CD4-positive, alpha-beta T cell treated with Interleukin-15 for 1 hour (primary cell): Measurements from ENCODE around the gene POU6F2.

ENCODE experiments used
- DNase-seq: peaks from one replicate; pipeline ENCODE4 v3.0.0-alpha.2; 2020

Gene POU6F2

DNA sequence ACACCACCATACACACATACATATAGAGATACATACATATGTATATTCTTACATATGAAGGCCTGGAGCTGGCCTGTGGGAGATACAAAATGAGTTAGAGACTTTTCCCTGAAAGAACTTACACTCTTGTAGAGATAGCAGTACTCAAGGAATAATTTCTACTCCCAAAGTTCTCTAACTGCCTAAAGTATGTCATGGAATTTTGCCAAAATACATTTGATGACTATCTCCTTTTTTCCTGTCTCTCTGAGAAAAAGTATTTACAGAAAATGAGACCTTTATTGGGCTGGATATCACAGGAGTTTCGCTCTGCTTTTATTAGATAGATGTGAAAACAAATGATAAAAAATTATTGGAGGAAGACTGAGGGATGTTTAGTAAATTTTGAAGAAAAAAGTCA is 220.1 kb downstream of the POU6F2 start:
- DNase-seq, result no peak

DNA sequence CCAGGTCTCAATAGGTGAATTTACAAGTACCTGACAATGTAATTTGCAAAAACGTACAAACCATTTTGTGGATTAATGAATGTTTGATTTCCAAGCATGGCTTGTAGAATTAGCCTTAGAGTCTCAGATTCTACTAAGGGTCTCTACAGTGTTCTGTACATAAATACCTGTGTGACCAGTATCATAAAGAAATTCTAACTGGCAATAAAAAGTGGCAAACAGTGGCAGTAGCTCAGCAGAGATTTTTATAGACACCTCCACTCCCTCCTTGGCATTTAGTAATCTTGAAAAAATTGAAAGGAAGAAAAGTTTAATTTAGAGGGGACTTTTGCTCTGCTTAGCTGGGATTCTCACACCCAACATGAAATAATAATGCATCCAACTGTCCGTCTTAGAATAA is 220.8 kb downstream of the POU6F2 start:
- DNase-seq, result no peak

DNA sequence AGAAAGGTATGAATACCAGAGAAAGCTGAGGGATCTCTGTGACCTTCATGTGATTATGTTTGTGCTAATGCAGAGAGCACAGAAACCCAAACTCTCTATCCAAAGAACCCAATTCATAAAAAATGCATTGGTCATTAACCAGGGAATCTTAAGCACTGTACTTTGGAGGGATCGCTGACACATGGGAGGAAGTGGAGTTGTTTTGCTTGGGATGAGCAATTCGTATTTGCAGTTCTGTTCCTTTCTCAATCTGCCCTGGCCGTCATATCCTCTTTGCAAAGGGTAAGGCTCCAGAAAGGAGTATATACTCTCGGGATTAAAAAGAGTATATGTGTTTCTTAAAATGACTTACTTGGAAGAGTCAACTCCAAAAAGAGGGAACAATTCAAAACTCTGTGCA is 221.3 kb downstream of the POU6F2 start:
- no peak for DNase-seq

DNA sequence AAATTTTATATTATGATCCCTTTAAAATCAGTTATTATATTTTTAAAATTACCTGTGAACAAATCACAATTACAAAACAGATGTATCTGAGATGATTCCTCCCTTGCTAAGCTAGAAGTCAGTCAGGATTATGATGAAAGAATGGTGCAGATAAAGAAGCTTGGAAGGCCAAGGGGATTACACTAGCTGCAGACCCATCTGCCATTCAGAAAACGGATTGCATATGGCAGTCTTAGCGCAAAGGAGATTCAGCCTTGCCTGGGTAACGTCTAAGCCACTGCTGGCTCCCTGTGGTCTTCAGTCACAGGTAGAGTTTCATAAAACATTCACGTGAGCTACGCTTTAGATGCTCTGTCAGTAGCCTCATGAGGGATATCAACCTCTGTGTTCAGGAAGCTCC is 222.2 kb downstream of the POU6F2 start:
- DNase-seq, result no peak

DNA sequence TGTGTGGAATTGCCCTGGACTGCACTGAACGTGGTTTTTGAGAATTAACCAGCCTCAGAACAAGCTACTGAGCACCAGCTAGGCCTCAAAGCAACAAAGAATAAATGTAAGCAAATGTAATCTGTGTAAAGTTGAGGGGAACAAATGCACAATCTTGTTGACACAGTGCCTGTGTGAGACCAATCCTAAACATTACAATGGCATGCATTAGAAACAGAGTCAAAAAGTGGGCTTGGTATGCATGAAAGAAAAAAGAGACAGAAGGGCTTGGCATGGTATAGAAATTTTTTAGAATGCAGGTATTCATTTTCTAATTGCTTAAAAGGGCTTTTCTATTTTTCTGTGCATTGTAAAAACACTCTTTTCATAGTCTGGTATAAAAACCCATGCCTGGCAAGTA is 224.3 kb downstream of the POU6F2 start:
- DNase-seq, result no peak

DNA sequence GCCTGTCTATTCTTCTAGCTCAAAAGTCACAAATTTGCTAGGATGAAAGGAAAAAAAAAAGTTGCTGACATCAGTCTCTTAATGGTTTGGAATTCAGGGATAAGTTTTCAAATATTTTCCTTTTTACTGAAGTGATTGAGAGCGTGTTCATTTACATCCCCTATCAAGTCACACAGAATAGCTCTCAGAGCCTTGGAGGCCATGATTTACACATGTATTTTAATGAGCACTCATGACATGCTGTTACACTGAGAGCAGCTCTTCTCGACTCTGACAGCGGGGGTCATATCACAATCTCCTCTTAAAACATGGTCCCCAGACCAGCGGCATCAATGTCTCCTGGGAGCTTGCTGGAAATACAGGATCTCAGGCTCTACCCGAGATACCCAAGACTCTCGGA is 232.7 kb downstream of the POU6F2 start:
- no peak for DNase-seq

DNA sequence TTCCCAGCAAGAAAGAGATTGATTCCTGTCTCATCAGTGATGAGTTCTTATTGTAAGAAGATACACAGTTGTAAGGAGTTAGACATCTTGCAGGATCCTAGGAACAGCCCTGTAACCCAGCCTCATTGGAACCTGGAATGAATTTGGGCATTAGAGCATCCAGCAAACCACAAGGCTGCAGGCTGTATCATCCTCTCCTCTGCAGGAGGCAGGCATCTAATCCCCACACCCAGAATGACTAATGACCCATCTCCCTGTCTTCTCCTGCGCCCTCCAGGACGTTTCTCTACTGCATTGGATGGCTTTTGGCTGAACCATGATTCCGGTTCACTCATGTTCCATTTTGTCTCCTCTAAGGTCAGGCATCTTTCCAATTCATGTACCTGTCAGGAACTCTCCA is 233.9 kb downstream of the POU6F2 start:
- no peak for DNase-seq

DNA sequence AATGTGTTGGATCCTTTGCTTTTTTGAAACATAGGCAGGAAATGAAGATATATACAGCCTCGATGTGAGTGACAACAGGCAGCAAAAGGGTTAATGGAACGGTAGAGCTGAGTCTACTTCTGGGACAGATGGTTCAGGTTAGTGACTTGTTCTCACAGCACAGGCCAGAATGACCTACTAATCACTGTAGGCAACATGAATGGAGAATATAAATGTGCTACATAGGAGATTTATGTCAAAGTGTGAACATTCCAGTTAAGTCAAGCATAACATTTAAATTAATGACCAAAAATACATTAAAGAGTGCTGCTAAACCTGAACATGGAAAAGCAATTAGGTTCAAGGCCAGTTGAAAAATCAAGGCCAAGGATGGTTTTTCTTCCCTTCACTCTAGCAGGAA is 235.2 kb downstream of the POU6F2 start:
- DNase-seq, result no peak

DNA sequence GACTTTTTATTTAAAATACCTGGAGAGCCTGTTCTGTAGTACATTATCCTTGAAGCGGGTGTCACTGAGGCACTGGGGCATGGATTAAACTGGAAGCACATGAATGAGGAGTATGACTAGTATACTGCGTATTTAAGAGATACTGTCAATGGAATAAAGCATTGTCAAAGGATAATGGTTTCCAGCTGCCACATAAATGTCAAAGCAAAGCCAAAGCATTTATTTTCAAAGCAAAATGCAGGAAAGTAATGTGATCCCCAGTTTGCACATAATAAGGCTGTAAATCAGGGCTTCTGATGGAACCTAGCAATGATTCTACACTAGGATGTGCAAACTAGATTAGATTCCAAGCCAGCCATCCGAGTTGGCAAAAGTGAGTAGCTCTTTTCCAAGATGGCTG is 240.1 kb downstream of the POU6F2 start:
- DNase-seq, result no peak

DNA sequence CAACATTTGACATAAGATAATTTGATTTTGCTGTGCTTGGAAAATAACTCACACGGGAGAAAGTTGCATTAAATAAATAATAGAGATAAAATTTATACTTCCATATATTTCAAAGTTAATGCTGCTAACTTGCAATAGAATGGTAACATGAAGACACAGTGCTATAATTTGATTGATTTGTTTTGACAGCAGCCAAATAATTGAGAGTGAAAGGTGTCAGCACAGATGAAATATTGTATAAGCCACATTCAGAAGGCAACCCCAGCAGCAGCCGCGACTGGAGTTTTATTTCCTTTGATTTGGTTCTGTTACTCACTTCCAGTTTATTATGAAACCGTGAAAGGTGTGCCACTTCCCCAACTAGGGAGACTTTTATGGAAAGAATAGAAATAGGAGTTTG is 242.2 kb downstream of the POU6F2 start:
- DNase-seq, result no peak

DNA sequence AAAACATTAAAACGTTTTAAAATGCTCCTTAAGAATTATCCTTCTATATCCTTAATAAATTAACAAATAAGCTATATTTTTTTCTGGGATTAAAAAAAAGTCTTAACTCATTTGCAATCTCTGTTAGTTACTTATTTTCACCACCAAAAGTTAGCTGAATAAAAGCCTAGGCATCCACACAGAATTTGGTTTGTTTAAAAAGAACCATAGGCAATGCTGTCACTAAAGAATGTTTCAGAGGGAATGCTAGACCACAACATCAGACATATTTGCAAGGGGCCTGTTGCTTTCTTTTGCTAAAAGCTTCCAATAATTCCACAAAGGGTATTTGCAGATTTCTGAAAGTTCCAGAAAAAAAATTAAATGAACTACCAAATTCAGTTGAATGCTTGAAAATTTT is 244.2 kb downstream of the POU6F2 start:
- no peak for DNase-seq

DNA sequence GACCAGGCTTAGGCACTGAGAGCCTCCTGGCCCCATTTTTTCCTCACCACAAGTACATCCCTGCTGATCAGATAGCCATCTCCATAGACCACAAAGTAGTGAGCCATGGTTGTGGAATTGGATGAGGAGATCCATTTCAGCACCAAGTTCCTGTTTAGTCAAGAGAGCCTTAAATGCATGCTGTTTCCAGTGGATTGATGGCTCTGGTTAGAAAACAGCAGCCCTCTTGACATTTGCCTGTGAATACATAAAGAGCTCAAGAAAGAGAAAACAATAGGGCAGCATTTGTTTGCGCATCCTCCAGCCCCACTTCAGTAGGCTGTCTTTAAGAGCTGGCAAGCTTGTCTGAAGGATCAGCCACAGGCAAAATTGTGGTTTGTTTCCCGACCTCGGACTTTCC is 251.2 kb downstream of the POU6F2 start:
- no peak for DNase-seq

DNA sequence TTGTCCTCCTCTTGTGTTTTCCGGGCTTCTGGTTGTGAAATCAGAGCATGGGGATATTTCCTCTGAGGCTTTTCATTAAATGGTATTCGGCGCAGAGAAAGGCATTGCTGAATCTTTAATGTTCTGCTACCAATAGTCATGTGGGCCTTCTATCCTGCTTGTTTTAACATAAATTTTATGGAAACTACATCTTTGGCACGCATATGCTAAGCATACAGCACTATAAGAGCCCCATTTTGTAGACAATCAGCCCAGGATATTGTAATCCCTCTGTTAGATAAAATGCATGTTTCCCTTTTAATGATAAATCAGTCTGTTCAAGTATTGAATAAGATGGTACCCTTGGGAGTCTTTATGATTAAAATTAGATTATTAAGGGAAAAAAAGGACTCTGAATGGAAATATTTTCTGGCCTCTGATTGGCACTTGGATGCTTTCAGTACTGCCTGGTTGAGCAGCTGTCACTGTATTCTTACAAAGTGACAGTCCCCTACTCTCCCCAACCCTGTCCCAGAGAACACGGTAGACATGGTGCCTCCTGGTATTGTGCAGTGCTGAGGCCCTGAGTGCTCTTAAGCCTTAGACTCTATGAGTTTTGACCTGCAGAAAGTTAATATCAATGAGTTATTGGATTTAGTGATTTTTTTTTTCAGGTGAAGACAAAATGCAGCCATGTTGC is 256.3 kb downstream of the POU6F2 start:
- DNase-seq, result no peak

DNA sequence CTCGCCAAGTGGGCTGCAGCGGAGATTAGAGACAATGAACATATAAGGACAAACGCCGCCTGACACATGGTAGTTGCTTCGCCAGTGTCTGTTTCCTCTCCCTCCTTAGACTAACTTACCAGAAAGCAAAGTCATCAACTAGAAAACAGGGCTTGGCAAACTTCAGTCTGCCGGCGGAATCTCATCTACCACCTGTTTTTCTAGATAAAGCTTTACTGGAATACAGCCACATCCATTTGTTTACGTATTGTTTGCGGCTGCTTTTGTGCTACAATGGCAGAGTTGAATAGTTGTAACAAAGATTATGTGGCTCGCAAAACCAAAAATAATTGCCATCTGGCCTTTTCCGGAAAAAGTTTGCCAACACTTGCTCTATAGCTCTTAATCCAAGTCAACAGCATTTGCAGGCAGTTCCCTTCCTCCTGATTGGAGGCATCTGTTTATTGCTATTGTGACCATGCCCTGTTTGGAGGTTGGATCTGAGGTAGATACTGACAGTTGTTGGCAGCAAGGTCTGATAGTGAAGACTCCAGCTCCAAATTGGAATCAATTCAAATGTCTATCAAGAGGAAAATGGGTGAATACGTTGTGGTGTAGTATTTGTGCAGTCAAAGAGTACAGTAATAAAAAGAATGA is 260.6 kb downstream of the POU6F2 start:
- DNase-seq, result no peak

DNA sequence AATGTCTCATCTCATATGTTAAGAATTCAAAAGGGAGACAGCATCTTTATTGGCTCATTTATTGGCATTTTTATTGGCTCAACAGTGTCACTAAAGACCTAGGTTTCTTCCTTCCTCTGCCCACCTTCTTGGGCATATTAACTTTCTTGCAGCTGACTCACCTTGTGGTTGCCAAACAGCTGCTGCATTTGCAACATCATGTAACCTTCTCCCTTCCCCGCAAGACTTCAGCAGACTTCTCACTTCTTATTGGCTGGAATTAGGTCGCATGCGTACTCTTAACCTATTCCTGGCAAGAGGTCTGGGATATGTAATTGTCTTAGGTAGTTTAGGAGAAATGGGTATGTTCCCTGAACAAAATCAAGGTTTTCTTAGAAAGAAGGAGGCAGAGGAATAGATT is 263.2 kb downstream of the POU6F2 start:
- no peak for DNase-seq

DNA sequence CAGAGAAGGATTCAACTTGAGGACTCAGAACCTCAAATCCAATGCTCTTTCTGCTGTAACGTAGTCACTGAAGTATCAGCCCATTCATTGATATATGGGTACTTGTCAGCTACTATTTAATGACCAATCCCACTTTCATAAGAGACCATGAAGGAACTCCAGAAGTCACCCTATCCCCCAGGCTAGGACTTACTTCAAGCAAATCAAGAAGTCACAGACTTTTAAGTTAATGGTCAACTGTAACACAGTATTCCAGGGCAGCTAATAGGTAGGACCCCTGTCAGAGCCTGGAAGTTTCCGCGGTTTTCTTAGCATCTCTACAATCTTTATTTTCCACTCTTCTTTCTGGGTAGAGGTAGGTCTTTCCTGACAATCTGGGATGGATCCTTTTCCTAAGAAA is 269.9 kb downstream of the POU6F2 start:
- DNase-seq, result no peak

DNA sequence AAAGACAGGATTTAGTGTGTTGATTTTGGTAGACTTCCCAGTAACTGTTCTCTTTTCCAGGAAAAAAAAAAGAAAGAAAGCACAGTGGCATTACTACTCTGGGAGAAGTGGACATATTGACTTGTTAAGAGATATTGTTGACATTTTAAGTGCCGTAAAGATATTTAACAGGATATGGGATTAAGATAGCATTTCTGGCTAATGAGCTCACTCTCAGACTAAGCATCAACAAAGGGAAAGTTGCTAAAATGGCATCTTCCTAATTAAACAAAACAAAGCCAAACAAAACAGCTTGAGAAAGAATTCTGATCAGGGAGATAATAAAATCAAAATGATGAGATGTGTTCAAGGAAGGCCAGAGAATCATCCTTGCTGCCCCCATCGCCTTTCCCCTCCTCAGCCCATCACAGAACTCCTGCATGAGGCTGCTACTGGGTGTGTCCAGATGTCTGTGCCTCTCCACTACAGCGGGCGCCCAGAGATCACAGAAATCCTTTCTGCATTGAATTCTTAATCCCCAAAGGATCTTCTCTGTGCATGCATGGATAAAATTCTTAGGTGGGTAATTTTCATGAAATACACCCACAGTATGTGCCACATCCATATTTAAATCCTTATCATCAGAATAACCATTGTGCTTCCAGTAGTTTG is 270.5 kb downstream of the POU6F2 start:
- DNase-seq, result no peak

DNA sequence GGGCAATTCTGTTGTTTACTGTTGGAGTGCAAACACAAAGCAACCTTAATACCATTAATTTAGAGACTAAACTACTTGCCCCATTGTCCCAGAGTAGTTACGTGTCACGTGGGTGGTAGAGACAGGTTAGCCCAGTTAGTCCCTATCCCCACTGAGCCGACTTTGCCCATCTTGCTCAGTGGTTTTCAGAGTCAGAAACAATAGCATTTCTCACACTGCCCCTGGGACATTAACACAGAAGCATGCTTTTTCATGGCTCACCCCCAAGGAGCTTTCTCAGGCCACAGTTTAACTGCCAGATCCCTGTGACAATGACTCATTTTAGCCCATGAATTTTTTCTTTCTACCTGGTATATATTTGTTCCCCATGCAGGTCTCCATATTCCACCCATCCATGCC is 271.0 kb downstream of the POU6F2 start:
- DNase-seq, result no peak

DNA sequence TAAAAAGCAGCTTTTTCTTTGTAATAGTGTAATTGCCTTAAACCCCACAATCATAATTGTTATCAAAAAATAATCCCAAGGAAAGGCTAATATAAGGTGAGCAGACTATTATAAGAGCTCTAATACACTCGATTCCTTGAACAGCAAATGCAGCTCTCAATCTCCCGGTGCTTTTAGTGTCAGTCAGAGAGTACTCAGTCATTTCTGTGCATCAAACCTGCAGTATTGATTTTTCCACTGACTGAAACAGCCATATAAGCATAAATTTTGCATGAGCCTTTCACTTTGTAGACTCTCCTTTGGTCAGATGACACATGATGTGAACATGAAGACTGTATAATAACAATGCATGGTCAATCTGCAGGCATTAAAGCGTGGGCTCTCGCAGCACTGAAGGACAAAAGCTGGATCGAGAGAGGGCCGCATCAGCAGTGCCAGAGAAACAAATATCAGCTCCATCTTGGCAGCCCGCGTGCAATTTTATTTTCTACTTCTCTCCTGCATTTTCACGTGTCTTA is 272.0 kb downstream of the POU6F2 start:
- no peak for DNase-seq

DNA sequence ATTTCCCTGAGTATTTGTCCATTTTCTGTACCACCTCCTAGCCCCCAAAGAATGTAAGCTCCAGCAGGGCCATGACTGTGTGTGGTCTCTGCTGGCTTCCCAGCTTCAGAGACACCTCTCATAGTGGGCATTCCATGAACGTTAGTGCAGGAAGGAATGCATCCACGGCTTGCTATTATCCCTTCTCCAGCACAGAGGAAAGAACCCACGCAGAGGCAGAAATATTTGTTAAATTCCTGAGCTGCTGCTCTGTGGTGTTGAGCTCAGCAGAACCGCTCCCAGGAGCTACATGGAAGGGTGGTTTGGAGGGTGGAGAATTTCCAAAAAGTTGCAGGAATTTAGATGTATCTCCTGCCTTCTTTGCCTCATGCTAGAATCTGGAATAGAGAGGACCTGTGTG is 275.2 kb downstream of the POU6F2 start:
- DNase-seq, result no peak

DNA sequence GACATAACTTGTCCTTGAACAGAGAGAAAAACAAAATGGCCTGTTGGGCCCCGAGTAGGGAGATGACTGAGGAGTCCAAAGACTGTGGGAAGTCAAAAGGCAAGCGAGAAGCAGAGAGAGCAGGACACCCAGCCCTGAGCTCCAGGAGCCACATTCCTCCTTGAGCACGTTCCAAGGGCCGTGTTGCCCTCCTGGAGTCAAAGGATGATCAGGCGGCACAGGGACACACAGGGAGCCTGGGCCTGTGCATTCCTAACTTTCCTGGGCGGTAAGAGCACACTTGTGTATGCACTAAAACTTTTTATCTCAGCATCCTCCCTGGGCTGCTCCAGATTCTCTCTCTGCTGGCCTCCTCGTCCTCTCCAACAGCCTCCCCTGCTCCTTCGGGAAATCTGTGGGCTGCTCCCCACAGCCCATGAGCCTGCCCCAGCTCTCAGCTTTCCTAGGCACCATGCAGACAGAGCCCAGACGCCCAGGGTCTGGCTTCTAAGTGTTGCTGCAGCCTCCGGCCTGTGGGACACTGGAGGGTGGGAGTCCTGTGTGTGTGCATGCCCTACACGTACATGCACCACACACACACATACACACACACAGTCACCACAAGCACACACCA is 281.8 kb downstream of the POU6F2 start:
- DNase-seq, result no peak

DNA sequence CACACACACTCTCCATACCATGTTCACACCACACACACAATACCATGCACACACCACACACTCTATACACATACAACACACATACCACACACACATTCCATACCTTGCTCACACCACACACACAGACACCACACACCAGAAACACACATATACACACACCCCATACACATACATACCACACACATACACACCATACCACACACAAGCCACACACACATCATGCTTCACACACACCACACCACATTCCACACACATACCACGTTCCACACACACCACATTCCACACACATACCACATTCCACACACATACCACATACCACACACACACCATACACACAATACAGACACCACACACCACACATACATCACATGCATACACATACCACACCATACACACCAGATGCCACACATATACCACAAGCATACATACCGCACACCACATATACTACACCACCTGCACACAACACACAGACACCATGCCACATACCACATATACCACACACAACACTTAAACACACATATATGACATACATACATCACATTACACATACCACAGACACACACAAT is 282.7 kb downstream of the POU6F2 start:
- DNase-seq, result no peak

DNA sequence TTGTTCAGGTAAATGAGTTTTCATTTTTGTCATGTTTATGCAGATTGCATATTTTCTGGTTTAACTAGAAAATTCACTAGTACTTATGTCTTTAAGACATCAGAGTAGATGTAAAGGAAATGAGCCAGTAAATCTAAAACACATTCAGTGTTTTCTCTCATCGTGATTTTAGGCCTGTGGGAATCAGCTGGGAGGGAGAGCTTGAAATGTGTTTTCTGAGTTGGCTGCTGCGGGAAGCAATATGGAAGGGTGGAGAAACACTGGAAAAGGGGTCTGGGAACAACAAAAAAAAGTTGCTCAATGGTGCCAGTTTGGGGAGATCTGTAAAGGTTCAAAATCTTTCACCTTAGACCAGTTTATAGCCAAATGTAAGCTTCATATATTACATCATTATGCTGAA is 284.1 kb downstream of the POU6F2 start:
- no peak for DNase-seq
